Effector memory CD8-positive, alpha-beta T cell (primary cell): ENCODE measurements around the gene C1QL4.

ENCODE experiments used
- ATAC-seq: fragments of 150-1000 bp; cut with Tn5 transposase; replicated peaks from 2 replicates; pipeline ENCODE4 v1.10.0; 2021; ENCODE audit warnings: mild to moderate bottlenecking, moderate library complexity
- DNase-seq, 3 experiments: peaks; one replicate each; pipeline ENCODE4 v3.0.0; 2021
- H3K27ac Mint-ChIP-seq, 2 donors: one replicate each; pipeline ENCODE4 v1.8.0; 2022; ENCODE audit warnings: mild to moderate bottlenecking in 2 of 2, mixed read lengths in 2 of 2, moderate library complexity in 2 of 2
- H3K27me3 Mint-ChIP-seq, 2 donors: one replicate each; pipeline ENCODE4 v1.8.0; 2022; ENCODE audit warnings: mixed read lengths in 2 of 2
- H3K36me3 Mint-ChIP-seq: one replicate; pipeline ENCODE4 v1.8.0; 2022; ENCODE audit warnings: mild to moderate bottlenecking, moderate library complexity, mixed read lengths; ENCODE audit not compliant: insufficient read depth
- H3K4me1 Mint-ChIP-seq, 2 donors: one replicate each; pipeline ENCODE4 v1.8.0; 2022; ENCODE audit warnings: low read depth in 2 of 2, mixed read lengths in 2 of 2
- H3K4me3 Mint-ChIP-seq, 2 donors: one replicate each; pipeline ENCODE4 v1.8.0; 2022; ENCODE audit warnings: mild to moderate bottlenecking in 2 of 2, mixed read lengths in 2 of 2, moderate library complexity in 2 of 2
- H3K9me3 Mint-ChIP-seq, 2 donors: one replicate each; pipeline ENCODE4 v1.8.0; 2022; ENCODE audit warnings: mixed read lengths in 2 of 2

The C1QL4 gene

DNA sequence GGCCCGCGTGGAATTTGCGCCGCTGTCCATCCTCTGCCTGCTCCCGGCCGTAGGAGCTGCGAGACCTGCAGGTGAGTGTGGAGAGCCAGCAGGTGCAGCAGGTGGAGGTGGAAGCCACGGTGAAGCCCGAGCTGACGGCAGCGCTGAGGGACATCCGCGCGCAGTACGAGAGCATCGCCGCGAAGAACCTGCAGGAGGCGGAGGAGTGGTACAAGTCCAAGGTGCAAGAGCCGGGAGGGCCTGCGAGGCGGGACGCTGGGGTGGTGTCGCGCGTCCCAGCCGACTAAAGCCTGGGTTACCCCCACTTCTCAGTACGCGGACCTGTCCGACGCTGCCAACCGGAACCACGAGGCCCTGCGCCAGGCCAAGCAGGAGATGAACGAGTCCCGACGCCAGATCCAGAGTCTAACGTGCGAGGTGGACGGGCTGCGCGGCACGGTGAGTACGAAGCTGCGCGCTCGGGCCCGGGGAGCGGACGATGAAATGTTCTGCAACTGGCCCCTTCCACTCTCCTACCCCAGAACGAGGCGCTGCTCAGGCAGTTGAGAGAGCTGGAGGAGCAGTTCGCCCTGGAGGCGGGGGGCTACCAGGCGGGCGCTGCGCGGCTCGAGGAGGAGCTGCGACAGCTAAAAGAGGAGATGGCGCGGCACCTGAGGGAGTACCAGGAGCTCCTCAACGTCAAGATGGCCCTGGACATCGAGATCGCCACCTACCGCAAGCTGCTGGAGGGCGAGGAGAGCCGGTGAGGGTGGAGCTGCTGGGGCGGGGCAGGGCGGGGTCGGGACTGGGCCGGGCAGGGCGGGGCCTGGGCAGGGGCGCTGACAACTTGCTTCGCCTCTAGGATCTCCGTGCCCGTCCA, 39.9 kb downstream of the C1QL4 start:
- H3K4me1 Mint-ChIP-seq: peaks cover 12 to 18% of the 10 kb centered on the region in 2 donors
- peak overlapping the region; percentile 66 to 74 for H3K4me3 Mint-ChIP-seq
- ATAC-seq: peak; percentile 67
- peak in 1 of 3 experiments; percentile 14 for DNase-seq
- no peaks in the 10 kb centered on the region for H3K36me3 Mint-ChIP-seq
- H3K27ac Mint-ChIP-seq: peak overlapping the region in 1 of 2 donors; percentile 71
- H3K9me3 Mint-ChIP-seq: no peaks in the 10 kb centered on the region
- peaks cover 47 to 82% of the 10 kb centered on the region in 2 donors for H3K27me3 Mint-ChIP-seq

DNA sequence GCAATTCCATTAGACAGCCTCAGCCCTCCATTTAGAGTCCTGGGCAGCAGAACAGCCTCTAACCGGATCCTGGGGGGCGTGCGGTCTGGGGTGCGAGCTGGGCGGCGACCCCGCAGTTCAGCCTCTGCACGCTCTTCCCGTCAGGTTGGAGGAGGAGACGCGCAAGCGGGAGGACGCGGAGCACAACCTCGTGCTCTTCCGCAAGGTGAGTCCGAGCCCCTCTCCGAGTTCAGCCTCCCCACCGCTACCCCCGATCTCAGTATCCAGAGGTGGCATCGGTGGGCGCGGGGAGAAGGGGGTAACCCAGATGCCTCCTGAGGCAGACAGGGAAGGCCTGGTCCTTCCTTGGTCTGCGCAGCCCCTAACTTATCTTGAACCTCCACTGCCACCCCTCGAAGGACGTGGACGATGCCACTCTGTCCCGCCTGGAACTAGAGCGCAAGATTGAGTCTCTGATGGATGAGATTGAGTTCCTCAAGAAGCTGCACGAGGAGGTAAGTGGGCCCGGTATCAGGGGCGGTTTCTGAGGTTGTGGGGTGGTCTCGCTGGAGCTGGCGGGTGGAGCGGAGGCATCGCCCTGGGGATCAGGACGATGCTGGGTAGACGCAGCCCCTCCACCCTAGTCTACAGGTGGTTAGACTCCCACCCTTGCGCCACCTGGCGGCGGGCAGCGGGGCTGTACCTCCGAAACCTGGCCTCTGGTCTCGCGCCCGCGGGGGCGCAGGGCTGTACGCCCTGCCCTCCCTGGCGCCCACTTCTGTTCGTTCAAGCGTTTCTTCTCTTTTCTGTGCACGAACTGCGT, 40.8 kb downstream of the C1QL4 start:
- no peaks in the 10 kb centered on the region for H3K36me3 Mint-ChIP-seq
- peaks cover 55 to 82% of the 10 kb centered on the region in 2 donors for H3K27me3 Mint-ChIP-seq
- peak; percentile 82 for ATAC-seq
- H3K4me1 Mint-ChIP-seq: peaks cover 9 to 16% of the 10 kb centered on the region in 2 donors
- peak overlapping the region; percentile 66 to 74 for H3K4me3 Mint-ChIP-seq
- H3K9me3 Mint-ChIP-seq: no peaks in the 10 kb centered on the region
- peak overlapping the region in 1 of 2 donors; percentile 71 for H3K27ac Mint-ChIP-seq
- peak; percentile 59 to 61 (median 61) for DNase-seq

- Mint-ChIP-seq H3K4me1 (peaks cover 9 to 16% of the 10 kb centered on the region in 2 donors), H3K27ac (no peak within 1 kb of the TSS), H3K36me3 (no peaks in the 10 kb centered on the region), H3K9me3 (no peaks in the 10 kb centered on the region), H3K4me3 (no peak within 1 kb of the TSS), H3K27me3 (peaks cover 60 to 83% of the 10 kb centered on the region in 2 donors)
- DNase-seq (no peak), ATAC-seq (no peak)
Observed at GRCh38 chr12:49295082-49295936, 41.7 kb downstream of the C1QL4 start, which contains the start of gene PRPH. TSS of gene PRPH (plus strand) at chr12:49295147. CDS start at chr12:49295201, 54 bp downstream.

GRCh38 chr12:49294804-49295081, 42.2 kb downstream of the C1QL4 start:
- DNase-seq (no peak), ATAC-seq (no peak)
- H3K27me3 Mint-ChIP-seq: peaks cover 60 to 84% of the 10 kb centered on the region in 2 donors
- no peak overlapping the region for H3K4me3 Mint-ChIP-seq
- no peak overlapping the region for H3K27ac Mint-ChIP-seq
- no peaks in the 10 kb centered on the region for H3K9me3 Mint-ChIP-seq
- peaks cover 9 to 16% of the 10 kb centered on the region in 2 donors for H3K4me1 Mint-ChIP-seq
- H3K36me3 Mint-ChIP-seq: no peaks in the 10 kb centered on the region

DNA sequence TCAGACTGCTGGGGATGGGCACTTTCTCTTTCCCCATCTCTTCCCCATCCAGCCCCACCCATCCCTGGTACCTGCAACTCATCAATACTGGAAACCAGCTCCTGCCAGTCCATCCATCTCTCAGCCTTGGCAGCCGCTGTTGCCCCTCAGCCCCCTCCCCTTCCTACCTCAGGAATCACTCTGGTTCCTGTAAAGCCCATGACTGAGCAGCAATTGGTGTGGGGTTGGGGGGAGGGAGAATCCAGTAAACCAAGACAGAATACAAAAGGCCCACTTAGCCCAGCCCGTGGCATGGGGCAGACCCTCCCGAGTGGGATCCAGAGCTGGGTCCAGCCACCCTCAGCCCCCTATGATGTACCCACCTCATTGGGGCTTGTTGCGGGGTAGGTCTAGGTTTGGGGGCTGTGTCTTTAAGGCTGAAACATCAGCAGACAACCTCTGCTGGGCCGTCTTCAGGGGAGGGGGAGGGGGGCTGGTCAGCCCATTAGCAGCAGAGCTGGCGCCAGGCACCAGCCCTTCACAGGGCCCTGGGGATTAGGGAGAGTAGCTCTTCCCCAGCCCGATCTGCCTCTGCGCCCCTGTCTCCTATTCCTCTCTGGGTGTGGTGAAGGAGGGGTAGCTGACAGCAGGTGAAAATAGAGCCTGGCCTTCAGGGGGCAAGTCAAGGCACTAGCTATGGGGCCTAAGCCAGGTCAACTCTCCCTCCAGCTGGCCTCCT, 42.7 kb downstream of the C1QL4 start:
- Mint-ChIP-seq H3K27me3 (peaks cover 60 to 84% of the 10 kb centered on the region in 2 donors), H3K4me1 (peaks cover 9 to 16% of the 10 kb centered on the region in 2 donors), H3K27ac (no peak overlapping the region), H3K4me3 (no peak overlapping the region), H3K36me3 (no peaks in the 10 kb centered on the region), H3K9me3 (no peaks in the 10 kb centered on the region)
- DNase-seq: no peak
- no peak for ATAC-seq

DNA sequence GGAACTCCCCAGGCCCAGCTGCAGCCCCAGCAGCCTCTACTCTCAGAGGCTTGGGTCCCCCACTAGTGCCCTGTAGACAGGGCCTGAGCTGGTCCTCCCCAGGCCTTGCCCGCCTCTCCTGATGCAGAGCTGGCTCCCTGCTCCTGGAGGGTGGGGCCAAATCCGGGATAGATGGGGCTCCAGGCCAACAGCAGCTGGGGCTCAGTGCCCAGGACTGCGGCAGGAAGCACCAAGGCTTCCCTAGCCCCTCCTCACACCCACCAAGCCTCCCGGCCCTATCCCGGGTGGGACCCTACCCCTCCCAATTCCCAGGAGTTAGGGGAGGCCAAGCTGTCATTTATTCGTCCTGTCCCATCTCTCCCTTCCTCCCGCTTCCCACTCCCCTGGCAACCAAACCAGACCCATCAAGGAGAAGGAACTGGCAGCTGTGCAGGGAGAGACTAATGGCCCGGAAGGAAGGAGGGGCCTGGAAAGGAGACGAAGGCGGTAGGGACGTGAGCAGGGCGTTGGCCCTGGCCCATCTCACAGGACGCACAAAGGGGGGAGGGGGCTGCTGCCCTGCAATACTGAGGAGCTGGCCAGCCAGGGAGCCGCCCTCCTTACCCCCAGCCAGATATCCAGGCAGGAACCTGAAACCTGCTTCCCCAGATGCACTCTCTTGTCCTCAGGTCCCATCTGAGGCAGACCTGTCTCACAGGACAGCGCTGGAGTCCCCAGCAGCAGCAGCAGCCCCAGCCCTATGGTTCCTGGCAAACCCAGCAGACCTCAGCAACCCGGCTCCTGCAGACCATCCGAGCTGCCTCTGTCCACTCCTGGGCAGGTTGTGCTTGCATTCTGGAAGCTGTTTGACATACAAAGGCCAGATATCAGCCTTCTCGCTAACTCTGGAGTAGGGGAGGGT, 43.7 kb downstream of the C1QL4 start:
- no peak for DNase-seq

GRCh38 chr12:49292729-49293055, 44.3 kb downstream of the C1QL4 start:
- Mint-ChIP-seq H3K27me3 (peaks cover 55 to 84% of the 10 kb centered on the region in 2 donors), H3K4me1 (peaks cover 9 to 16% of the 10 kb centered on the region in 2 donors), H3K27ac (no peak overlapping the region), H3K36me3 (no peaks in the 10 kb centered on the region), H3K9me3 (no peaks in the 10 kb centered on the region), H3K4me3 (no peak overlapping the region)
- no peak for DNase-seq
- ATAC-seq: no peak

More for the DNA sequence above, 43.7 kb downstream of the C1QL4 start:
- no peaks in the 10 kb centered on the region for H3K36me3 Mint-ChIP-seq
- H3K9me3 Mint-ChIP-seq: no peaks in the 10 kb centered on the region
- peaks cover 9 to 16% of the 10 kb centered on the region in 2 donors for H3K4me1 Mint-ChIP-seq
- no peak overlapping the region for H3K4me3 Mint-ChIP-seq
- H3K27ac Mint-ChIP-seq: no peak overlapping the region
- H3K27me3 Mint-ChIP-seq: peaks cover 55 to 84% of the 10 kb centered on the region in 2 donors
- ATAC-seq: no peak

DNA sequence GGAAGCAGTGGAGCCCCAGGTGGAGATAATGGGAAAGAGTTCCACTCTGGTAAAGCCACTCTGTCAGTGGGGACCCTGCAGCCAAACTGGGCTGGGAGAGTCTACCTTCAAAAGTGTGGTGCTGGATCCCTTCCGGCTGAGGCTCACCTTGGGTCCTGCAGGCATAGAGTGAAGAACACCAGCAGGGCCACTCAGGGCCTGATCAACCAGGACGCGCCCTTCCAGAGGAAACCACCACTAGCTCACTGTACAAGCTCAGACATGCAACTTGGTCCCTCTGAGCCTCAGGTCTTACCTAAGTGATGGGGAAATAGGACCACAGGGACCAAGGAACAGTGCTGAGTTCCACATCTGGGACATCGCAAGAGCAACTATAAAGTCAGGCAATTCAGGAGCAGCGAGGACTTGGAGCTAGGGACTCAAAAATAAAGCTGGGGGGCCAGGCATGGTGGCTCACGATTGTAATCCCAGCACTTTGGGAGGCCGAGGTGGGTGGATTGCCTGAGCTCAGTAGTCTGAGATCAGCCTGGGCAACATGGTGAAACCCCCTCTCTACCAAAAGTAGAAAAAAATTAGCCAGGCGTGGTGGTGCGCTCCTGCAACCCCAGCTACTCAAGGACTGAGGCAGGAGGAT, 47.9 kb downstream of the C1QL4 start:
- no peak overlapping the region for H3K27ac Mint-ChIP-seq
- ATAC-seq: no peak
- H3K4me3 Mint-ChIP-seq: no peak overlapping the region
- peaks cover 0 to 2% of the 10 kb centered on the region in 2 donors for H3K4me1 Mint-ChIP-seq
- peaks cover 45 to 81% of the 10 kb centered on the region in 2 donors for H3K27me3 Mint-ChIP-seq
- DNase-seq: no peak
- H3K36me3 Mint-ChIP-seq: no peaks in the 10 kb centered on the region
- H3K9me3 Mint-ChIP-seq: no peaks in the 10 kb centered on the region

GRCh38 chr12:49288412-49288853, 48.6 kb downstream of the C1QL4 start:
- DNase-seq (peak; percentile 67 to 76 (median 70)), ATAC-seq (peak; percentile 87)
- no peaks in the 10 kb centered on the region for H3K36me3 Mint-ChIP-seq
- no peak overlapping the region for H3K27ac Mint-ChIP-seq
- no peaks in the 10 kb centered on the region for H3K9me3 Mint-ChIP-seq
- peaks cover 0 to 2% of the 10 kb centered on the region in 2 donors for H3K4me1 Mint-ChIP-seq
- peaks cover 42 to 79% of the 10 kb centered on the region in 2 donors for H3K27me3 Mint-ChIP-seq
- H3K4me3 Mint-ChIP-seq: no peak overlapping the region

GRCh38 chr12:49287876-49288275, 49.1 kb downstream of the C1QL4 start:
- Mint-ChIP-seq H3K27me3 (peaks cover 42 to 74% of the 10 kb centered on the region in 2 donors), H3K4me1 (peaks cover 0 to 2% of the 10 kb centered on the region in 2 donors), H3K4me3 (no peak overlapping the region), H3K9me3 (no peaks in the 10 kb centered on the region), H3K27ac (no peak overlapping the region), H3K36me3 (no peaks in the 10 kb centered on the region)
- ATAC-seq (no peak), DNase-seq (no peak)

DNA sequence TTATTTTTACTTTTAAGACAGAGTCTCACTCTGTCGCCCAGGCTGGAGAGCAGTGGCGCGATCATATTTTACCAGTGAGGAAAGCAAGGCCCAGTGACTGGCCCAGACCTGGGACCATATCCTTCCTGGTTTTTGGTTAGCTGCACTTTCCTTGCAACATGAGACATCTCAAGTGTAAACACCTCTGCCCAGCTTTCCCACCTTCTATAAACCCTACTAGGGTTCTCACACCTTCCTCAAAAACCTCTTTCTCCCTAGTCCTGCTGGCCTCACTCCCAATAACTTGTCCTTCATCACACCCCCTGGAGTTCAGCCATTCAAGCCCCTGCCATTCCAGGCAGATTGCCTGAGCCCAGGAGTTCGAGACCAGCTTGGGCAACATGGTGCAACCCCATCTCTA, 52.3 kb downstream of the C1QL4 start:
- Mint-ChIP-seq H3K4me1 (peaks cover 0 to 2% of the 10 kb centered on the region in 2 donors), H3K36me3 (peaks cover 3% of the 10 kb centered on the region), H3K4me3 (no peak overlapping the region), H3K27me3 (peaks cover 30 to 77% of the 10 kb centered on the region in 2 donors), H3K27ac (no peak overlapping the region), H3K9me3 (no peaks in the 10 kb centered on the region)
- DNase-seq (no peak), ATAC-seq (no peak)
